Measurements from ENCODE around the gene ENDOU. TPM values are rescaled to one million over a fixed set of nuclear protein-coding genes. Genes with fewer than 3 reads are reported as not detected.

ENDOU gene
- total RNA-seq, 6 donors from 2014 or later = 0.14 to 2.1 (median 0.83) TPM; not detected in 2

DNA sequence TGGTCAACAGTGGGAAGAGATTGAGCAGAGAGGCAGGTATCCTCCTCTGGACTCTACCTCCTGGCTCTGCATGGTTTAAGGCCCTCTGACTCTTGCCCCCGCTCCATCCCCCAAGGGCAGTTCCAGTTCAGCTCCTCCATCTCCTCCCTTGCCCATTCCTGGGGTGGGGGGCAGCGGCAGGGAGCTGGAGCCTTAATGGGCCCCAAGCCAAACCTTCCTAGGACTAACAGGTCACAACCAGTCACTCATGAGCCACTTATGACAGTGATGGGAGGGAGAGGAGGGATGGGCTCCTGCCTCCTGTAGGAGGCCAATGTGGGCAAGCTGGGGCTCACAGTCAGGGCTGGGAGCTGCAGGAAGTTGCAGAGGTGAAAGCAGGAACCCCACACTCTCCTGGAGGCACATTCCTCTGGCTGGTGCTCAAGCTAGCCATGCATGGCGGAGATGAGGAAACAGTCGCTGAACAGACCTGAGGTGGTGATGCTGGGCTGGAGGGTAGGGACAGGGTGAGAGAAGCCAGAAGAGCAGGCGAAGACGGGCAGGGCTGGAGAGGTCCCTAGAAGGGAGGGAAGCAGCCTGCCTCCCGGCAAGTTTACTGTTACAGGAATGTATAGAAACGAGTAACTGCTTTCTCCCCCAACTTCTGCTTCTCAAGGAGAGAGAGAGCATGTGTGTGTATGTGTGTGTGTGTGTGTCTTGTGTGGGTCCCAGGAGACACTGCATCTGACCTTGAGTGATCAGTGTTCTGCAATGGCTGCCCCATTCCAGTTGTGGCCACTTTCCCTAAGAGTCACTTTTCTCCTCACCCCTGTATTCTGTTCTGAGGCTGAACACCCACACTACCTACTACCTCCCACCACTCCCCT is 38.4 kb upstream of the ENDOU start:
- H3K4me3 ChIP-seq = no peak overlapping the region
- no peaks in the 10 kb centered on the region for H3K27me3 ChIP-seq
- peak in 1 of 2 donors; percentile 12 for ATAC-seq (ENCODE audit: low FRiP score in 2 of 2)
- H3K27ac ChIP-seq = no peak overlapping the region
- WGBS, 2 donors = 74 to 78% methylated on average over 6 to 8 of the region's 8 CpGs
- H3K4me1 ChIP-seq = peaks cover 5 to 9% (median 9%) of the 10 kb centered on the region in 4 donors
- H3K36me3 ChIP-seq = no peaks in the 10 kb centered on the region
- no peaks in the 10 kb centered on the region for H3K9me3 ChIP-seq
- no peak for DNase-seq
- TF ChIP-seq POLR2AphosphoS5 (IDR thresholded peaks at IDR 0.05) = no peak
- TF ChIP-seq POLR2A (IDR thresholded peaks at IDR 0.05) = no peak
- TF ChIP-seq, protein P1, sequence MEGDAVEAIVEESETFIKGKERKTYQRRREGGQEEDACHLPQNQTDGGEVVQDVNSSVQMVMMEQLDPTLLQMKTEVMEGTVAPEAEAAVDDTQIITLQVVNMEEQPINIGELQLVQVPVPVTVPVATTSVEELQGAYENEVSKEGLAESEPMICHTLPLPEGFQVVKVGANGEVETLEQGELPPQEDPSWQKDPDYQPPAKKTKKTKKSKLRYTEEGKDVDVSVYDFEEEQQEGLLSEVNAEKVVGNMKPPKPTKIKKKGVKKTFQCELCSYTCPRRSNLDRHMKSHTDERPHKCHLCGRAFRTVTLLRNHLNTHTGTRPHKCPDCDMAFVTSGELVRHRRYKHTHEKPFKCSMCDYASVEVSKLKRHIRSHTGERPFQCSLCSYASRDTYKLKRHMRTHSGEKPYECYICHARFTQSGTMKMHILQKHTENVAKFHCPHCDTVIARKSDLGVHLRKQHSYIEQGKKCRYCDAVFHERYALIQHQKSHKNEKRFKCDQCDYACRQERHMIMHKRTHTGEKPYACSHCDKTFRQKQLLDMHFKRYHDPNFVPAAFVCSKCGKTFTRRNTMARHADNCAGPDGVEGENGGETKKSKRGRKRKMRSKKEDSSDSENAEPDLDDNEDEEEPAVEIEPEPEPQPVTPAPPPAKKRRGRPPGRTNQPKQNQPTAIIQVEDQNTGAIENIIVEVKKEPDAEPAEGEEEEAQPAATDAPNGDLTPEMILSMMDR (IDR thresholded peaks at IDR 0.05) = no peak
- no peak for TF ChIP-seq EP300 (IDR thresholded peaks at IDR 0.05)

DNA sequence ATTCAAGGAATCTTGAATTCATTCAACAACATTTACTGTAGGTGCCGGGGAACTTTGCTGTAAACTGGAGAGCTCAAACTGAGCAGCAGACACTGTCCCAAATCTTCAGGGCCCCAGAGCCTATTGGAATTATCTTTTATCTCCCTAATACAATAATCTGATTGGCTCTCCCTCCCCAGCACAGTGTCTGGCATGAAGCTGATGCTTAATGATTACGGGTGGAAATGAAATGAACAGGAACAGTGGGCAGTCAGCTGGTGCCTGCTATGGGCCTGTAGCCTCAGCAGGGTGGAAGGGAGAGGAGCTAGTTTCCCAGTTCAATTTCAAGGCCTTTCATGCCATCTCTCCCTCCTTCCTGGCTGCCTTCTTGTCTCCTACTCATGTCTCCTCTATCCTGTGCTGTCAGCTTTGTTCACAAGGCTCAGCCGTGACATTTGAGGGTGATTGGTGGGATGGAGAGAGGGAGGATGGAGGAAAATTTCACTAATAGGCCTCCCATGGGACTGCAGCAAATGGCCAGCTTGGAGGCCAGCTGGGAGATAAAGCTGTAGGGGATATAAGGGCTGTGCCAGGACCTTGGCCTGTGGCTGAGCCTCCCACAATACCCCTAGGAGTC is 37.7 kb upstream of the ENDOU start:
- Histone ChIP-seq H3K9me3 (no peaks in the 10 kb centered on the region), H3K4me1 (peaks cover 12 to 16% (median 16%) of the 10 kb centered on the region in 4 donors), H3K4me3 (no peak overlapping the region), H3K27ac (no peak overlapping the region), H3K27me3 (no peaks in the 10 kb centered on the region), H3K36me3 (no peaks in the 10 kb centered on the region)
- ATAC-seq (ENCODE audit: low FRiP score in 2 of 2) = no peak
- TF ChIP-seq, protein P1 (IDR thresholded peaks at IDR 0.05) = no peak
- TF ChIP-seq EP300 (IDR thresholded peaks at IDR 0.05) = no peak
- no peak for TF ChIP-seq POLR2A (IDR thresholded peaks at IDR 0.05)
- no peak for TF ChIP-seq POLR2AphosphoS5 (IDR thresholded peaks at IDR 0.05)
- WGBS, 2 donors = 79 to 82% methylated on average over 3 of the region's 3 CpGs
- DNase-seq = no peak

DNA sequence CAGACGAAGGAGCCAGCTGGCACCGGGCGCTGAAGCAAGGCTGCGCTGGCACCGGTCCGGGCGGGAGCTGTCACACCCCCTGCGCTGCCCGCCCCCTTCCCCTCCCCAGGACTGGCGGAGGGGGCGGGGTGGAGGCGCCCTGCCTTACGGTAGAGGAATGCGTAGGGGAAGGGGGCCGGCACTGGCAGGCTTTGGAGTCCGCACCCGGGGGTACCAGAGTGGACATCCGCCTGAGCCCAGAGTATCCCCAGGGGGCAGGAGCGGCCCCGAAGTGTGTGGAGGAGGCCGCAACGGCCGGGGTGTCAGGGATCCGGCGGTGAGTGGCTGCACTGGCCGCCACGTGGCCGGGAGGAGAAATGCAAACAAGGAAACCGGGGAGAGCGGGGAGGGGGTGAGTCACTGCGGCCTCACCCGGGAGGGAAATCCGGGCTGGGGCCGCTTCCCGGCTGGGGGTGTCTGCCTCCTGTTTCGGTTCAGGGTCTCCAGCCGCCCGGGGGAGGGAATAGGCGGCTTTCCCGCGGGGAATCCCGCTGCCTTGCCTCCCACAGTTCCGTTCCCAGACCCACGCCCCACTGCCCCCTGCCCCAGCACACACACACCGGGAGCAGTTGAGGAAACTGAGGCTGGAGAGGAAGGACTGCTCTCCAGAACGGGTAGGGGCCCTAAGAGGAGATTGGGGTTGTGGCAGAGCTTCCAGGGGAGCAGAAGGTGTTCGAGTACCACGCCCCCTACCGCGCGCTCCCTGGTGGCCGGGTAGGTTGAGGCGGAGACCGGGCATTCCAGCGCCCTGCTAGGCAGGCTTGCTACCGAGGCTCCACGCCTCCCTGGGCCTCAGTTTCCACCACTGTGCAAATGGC is 33.8 kb upstream of the ENDOU start, which contains the start of gene RAPGEF3:
RAPGEF3 (minus strand) TSS at position 47 of the 857 bp plus-strand sequence. CDS start 324 bp downstream, outside the sequence.
- H3K27ac ChIP-seq = peak within 1 kb of the TSS; percentile 80 to 90 (median 86)
- peak; percentile 94 to 95 for DNase-seq
- WGBS, 2 donors = 0 to 6% methylated on average over 2 to 24 of the region's 57 CpGs

DNA sequence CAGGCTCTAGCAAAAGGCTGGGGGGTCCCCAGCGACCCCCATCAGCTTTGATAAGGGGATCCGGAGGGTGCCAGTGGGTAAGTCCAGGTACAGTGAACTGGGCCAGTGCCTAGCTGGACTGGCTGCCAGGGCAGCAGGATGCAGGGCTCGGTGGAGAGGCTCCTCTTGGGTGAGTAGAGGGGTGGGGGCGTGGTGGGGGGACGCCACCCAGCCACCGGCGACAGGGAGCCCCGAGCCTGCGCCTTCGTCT is 33.2 kb upstream of the ENDOU start:
- H3K36me3 ChIP-seq = no peaks in the 10 kb centered on the region
- peak overlapping the region; percentile 38 to 73 (median 60) for H3K4me3 ChIP-seq
- H3K27ac ChIP-seq = peak overlapping the region; percentile 80 to 90 (median 86)
- no peaks in the 10 kb centered on the region for H3K9me3 ChIP-seq
- ATAC-seq (ENCODE audit: low FRiP score in 2 of 2) (no peak), DNase-seq (no peak)
- H3K27me3 ChIP-seq = no peaks in the 10 kb centered on the region
- WGBS, 2 donors = 0 to 4% methylated on average over 3 to 7 of the region's 10 CpGs
- H3K4me1 ChIP-seq = peaks cover 56 to 61% (median 57%) of the 10 kb centered on the region in 4 donors
- TF ChIP-seq POLR2AphosphoS5 (IDR thresholded peaks at IDR 0.05) (no peak), EP300 (IDR thresholded peaks at IDR 0.05) (no peak), POLR2A (IDR thresholded peaks at IDR 0.05) (no peak)
- TF ChIP-seq, protein P1 (IDR thresholded peaks at IDR 0.05) = no peak

More for the DNA sequence above, 33.8 kb upstream of the ENDOU start, which contains the start of gene RAPGEF3:
- H3K4me3 ChIP-seq = peak within 1 kb of the TSS; percentile 38 to 73 (median 60)
- H3K9me3 ChIP-seq = no peaks in the 10 kb centered on the region
- H3K27me3 ChIP-seq = no peaks in the 10 kb centered on the region
- peak in 2 of 4 donors; percentile 42 to 49 for TF ChIP-seq POLR2A (IDR thresholded peaks at IDR 0.05)
- TF ChIP-seq, protein P1 (IDR thresholded peaks at IDR 0.05) = peak; percentile 21 to 83 (median 72)
- peak; percentile 66 to 78 for TF ChIP-seq POLR2AphosphoS5 (IDR thresholded peaks at IDR 0.05)
- TF ChIP-seq EP300 (IDR thresholded peaks at IDR 0.05) = peak in 2 of 4 donors; percentile 2 to 8
- peak; percentile 90 to 96 for ATAC-seq (ENCODE audit: low FRiP score in 2 of 2)
- H3K36me3 ChIP-seq = no peaks in the 10 kb centered on the region
- peaks cover 50 to 55% (median 51%) of the 10 kb centered on the region in 4 donors for H3K4me1 ChIP-seq

All from upper lobe of left lung (tissue), 6 donors.